ENCODE data around the gene KRTAP5-8. TPM values are rescaled to one million over a fixed set of nuclear protein-coding genes. Genes with fewer than 3 reads are reported as not detected.

KRTAP5-8 gene
- total and polyA plus RNA-seq, 2 of the 4 experiments (the other 2 are of a cell fraction) = 0.07 TPM; not detected in 1

DNA sequence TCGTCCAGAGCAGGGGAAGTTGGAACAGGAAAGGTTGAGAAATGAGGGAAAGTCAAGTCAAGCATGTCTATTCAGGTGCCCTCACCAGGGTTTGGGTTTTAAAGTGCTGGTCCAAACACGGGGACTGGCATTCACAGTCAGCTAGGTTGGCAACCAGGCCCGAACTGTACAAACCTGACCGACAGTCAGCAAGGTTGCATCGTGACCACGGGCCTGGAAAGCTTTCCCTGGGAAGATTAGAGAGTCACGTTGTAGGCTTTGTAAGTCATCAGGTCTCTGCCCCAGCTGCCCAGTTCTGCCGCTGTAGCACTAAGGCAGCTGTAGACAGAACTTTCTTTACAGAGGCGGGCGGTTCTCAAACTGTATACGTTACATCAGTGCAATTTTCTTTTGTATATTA, 35.0 kb downstream of the KRTAP5-8 start:
- Histone ChIP-seq H3K56ac (ENCODE audit: extremely low read depth, insufficient read depth, low read length) (no peak overlapping the region), H3K27me3 (ENCODE audit: control insufficient read depth, insufficient read depth, low read length) (peaks cover 30% of the 10 kb centered on the region), H2BK5ac (ENCODE audit: low read depth, low read length, poor library complexity, severe bottlenecking) (no peak overlapping the region), H4K8ac (ENCODE audit: low read depth in 2 of 2, low read length in 2 of 2) (no peak overlapping the region), H3K23ac (ENCODE audit: low read depth, low read length) (no peak overlapping the region), H2BK120ac (ENCODE audit: low read depth, low read length) (no peak overlapping the region), H2BK15ac (ENCODE audit: low read depth, low read length) (no peak overlapping the region), H3K9me1 (ENCODE audit: insufficient read depth, low read length) (no peaks in the 10 kb centered on the region), H3K36me3 (ENCODE audit: control insufficient read depth, insufficient read depth, low read length) (no peaks in the 10 kb centered on the region), H2AFZ (replicated peaks; ENCODE audit: low read length, poor library complexity) (no peak overlapping the region), H3K4me1 (ENCODE audit: control insufficient read depth, insufficient read depth, low read length) (no peaks in the 10 kb centered on the region), H3K18ac (ENCODE audit: low read depth, low read length) (no peak overlapping the region), H4K20me1 (ENCODE audit: insufficient read depth, low read length) (no peaks in the 10 kb centered on the region), H3K14ac (replicated peaks; ENCODE audit: low read depth, low read length) (no peak overlapping the region), H4K5ac (ENCODE audit: low read depth, low read length) (no peak overlapping the region), H3K4ac (ENCODE audit: low read depth, low read length) (no peak overlapping the region), H2AK9ac (replicated peaks; ENCODE audit: low read depth, low read length, poor library complexity) (no peak overlapping the region), H2AK5ac (ENCODE audit: low read depth, low read length) (no peak overlapping the region), H3K4me2 (ENCODE audit: low read depth, low read length) (no peak overlapping the region), H4K91ac (ENCODE audit: insufficient read depth, low read depth, low read length) (no peak overlapping the region), H3K79me1 (ENCODE audit: low read depth in 1 of 2, low read length in 2 of 2) (no peaks in the 10 kb centered on the region), H3K9me3 (ENCODE audit: control insufficient read depth, insufficient read depth, low read length) (no peaks in the 10 kb centered on the region), H3K27ac (ENCODE audit: insufficient read depth, low read length) (no peak overlapping the region), H2BK20ac (ENCODE audit: low read depth, low read length) (no peak overlapping the region), H3K9ac (ENCODE audit: low read depth, low read length) (no peak overlapping the region), H3K4me3 (ENCODE audit: insufficient read depth, low read depth, low read length) (no peak overlapping the region)
- dilution Hi-C loops (cut with HindIII; ENCODE audit: low sequenced_read_pairs, unreplicated experiment) = no loop called here
- DNase-seq (no peak), ATAC-seq (ENCODE audit: low read depth) (no peak)
- BruUV-seq (replicated peaks) = no TSS peak
- ChIA-PET POLR2A (ENCODE audit: unreplicated experiment) (no interaction called here), CTCF (interaction anchor here (1.3 kb wide), 1 partner anchor 10 kb away, joined by 3 read pairs; no protein-coding TSS in a partner anchor)
- 65% methylated on average over 8 of the region's 11 CpGs; no CpG with 5 or more reads in 1 of the 2 experiments for WGBS, 2 experiments (ENCODE audit: extremely low coverage in 2 of 2, insufficient read length in 1 of 2)
- in situ Hi-C loops (cut with MboI; ENCODE audit: low sequenced_read_pairs) = no loop called here
- intact Hi-C loops (cut with micrococcal nuclease) = no loop called here
- TF ChIP-seq FOS (IDR thresholded peaks at IDR 0.05; ENCODE audit: low read depth, low read length) (no peak), CHD1 (IDR thresholded peaks at IDR 0.05; ENCODE audit: low read depth, low read length) (no peak), MAZ (IDR thresholded peaks at IDR 0.05; ENCODE audit: borderline replicate concordance, low read depth, low read length) (no peak)
